Measurements from ENCODE around the gene LCNL1.

LCNL1 gene

DNA sequence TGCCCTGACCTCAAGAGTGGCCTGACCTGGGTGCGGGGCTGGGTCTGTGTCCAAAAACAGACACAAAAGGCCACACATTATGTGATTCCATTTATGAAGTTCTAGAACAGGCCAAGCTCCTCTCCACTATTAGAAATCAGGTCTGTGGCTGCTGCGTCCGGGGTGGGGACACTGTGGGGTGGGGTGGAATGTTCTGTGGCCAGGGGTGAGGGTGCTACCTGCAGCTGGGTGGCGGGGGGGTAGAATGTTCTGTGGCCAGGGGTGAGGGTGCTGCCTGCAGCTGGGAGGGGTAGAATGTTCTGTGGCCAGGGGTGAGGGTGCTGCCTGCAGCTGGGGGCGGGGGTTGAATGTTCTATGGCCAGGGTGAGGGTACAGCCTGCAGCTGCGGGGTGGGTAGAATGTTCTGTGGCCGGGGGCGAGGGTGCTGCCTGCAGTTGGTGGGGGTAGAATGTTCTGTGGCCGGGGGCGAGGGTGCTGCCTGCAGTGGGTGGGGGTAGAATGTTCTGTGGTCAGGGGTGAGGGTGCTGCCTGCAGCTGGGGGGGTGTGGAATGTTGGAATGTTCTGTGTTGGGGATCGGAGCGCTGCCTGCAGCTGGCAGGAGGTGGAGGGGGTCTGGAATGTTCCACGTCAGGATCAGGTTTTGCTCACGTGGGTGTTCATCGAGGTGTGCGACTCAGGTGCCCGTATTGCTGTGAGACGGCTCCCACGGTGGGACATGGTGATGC lies 22.4 kb upstream of the LCNL1 start:
- no peak for DNase-seq

DNA sequence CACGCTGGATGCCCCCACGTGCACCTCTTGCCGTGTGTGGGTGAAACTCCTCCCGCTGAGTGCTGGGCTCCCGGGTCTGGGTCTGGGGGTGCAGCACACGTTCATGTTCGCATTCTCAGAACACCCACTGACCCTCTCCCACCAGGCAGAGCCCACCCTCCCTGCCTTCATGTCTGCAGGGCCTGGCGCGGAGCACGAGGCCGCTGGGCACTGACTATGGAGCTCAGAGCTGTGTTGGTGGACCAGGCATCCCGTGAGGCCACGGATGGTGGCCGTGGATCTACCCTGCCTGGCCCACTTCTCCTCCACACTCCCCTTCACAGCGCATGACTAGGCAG lies 21.9 kb upstream of the LCNL1 start:
- no peak for DNase-seq

- no peak for DNase-seq
Observed at GRCh38 chr9:136961279-136962065, 21.3 kb upstream of the LCNL1 start.

DNA sequence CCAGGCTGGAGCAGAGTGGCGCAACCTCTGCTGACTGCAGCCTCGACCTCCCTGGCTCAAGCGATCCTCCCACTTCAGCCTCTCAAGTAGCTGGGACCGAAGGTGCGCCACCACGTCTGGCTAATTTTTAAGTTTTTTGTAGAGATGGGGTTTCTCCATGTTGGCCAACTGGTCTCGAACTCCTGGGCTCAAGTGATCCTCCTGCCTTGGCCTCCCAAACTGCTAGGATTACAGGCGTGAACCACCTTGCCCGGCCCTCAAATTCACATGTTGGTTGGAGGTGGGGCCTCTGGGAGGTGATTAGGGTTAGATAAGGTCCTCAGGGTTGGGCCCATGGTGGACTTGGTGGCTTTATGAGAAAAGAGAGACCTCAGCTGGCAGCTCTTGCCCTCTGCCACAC lies 20.6 kb upstream of the LCNL1 start:
- no peak for DNase-seq

DNA sequence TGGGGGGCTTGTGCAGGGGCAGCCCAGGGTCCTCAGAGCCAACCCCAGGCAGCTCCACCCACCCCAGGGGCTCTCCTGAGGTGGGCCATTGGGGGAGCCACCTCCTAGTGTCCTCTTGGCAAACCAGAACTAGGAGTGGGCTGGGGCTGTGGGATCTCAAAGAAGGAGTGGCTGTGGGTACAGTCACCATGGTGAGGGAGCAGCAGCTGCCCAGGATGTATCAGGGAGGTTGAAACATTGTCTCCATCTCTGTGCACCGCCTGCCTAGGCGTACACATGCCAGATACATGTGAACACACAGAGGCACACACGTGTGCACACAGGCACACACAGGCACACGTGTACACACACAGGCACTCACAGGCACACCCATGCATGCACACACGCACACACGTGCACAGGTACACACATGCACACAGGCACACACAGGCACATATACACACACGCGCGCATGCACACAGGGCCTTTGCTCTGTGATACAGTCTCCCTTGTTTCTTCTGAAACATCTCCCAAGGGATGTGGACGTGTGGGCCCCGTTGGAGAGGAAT lies 20.0 kb upstream of the LCNL1 start:
- no peak for DNase-seq

DNA sequence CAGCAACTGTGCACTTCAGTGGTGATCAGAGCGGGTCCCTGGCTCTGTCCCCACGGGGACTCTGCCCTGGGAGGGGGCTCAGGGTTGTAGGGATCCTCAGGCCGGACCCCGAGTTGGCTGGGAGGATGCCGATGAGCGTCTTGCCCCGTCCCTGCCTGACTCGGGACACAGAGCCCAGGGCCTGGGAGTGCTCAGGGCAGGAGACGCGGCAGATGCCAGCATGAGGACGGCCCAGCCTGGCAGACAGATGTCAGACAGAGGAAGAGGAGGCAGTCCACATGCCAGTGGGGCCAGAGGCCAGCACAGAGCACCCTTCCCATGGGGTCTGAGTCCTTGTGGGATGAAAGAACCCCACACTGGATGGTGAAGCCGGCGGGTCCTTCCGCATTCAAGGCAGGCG lies 19.5 kb upstream of the LCNL1 start:
- no peak for DNase-seq

GRCh38 chr9:136963751-136964150 lies 19.0 kb upstream of the LCNL1 start:
- DNase-seq: no peak

DNA sequence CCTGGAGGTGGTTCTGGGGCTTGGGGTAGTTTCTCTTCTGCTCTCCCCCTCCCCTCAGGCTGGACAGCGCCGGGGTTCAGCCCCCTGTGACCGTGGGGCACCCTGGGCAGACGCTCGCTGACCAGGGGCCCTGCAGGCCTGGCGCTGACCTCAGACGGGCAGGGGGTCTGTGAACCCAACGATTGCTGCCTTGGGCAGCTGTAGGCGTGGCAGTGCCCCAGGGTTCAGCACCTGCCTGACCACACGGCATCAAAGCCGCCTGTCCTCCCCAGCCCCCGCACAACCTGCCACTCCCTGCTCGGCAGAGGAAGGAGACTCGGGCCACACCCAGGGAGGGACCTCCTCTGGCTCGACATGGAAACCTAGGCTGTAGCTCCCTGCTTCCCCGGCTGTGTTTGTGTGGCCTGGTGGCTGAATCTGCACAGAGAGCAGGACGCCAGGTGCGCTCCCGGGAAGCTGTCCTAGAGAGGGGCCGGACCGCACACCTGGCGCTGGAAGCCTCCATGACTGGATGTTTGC lies 18.6 kb upstream of the LCNL1 start:
- DNase-seq: no peak

- DNase-seq: no peak
Observed at GRCh38 chr9:136964833-136965422, 17.9 kb upstream of the LCNL1 start.

GRCh38 chr9:136965771-136966484 lies 16.9 kb upstream of the LCNL1 start:
- no peak for DNase-seq

DNA sequence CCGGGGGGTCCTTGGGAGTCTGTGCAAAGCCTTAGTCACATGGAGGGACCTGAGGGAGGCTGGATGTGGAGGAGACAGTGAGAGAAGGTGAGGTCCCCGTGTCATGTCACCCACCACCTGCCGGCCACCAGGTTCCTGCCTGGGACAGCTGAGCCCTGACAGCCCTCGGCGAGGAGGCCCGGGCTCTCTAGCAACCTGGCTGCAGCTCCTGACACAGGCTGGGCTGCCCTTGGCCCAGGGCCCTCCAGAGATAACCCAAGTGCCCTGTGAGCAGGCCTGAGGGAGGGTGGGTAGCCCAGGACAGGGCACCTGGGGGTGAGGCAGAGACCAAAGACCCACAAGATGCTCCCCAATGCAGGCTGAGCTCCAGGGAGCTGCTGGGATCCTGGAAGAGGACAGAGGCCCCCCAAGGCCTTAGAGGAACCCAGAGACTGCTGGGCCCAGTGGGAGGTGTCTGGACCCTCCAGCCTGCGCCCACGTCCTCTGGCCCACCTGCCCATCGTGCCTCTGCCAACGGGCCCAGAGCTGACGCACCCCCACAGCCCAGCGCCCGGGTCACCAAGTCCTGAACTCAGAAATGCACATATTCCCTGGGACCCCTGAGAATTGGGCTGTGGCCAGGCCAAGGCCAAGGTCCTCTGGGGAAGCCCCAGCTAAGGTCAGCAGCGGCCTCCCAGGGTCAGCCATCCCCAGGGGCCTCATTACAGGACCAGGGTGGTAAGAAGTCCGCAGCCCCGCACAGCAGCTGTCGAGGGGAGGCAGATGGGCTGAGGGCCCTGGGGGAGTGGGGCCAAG lies 14.3 kb upstream of the LCNL1 start:
- DNase-seq: no peak

DNA sequence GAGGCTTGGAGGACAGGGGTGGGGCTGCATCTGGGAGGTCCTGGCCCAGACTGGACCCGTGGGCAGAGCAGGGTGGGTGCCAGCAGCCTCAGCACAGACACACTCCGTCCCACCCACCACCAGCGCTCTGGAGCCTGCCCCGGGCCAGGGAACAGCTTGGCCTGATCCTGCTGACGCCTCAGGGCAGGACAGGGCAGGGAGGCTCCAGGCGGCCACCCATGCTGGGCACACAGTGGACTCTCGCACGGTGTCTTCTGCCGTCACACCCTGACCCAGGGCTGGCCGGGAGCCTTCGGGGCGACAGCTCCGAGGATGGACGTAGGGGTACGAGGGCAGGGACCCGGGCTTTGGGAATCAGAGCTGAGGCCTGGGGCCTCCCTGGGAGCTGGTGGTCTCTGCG lies 13.6 kb upstream of the LCNL1 start:
- no peak for DNase-seq

DNA sequence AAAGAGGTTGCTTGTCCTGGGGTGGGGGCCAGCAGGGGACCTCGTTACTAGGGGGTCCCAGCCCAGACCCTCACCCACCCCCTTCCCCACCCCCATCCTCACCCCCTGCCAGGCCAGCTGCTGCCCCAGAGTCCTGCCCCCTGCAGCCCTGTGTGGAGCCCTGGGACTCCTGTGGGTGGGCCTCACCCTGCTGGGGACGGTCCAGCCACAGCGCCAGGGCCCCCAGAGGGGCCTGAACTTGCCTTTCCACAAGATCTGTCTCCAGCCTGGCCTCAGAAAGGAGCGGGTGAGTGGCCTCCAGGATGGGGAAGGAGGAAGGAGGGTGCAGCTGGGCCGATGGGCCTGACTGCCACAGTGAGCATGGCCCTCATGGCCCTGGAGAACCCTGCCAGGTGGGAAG lies 13.0 kb upstream of the LCNL1 start:
- no peak for DNase-seq

- no peak for DNase-seq
Observed at GRCh38 chr9:136970361-136970760, 12.4 kb upstream of the LCNL1 start.

GRCh38 chr9:136971746-136972145 lies 11.0 kb upstream of the LCNL1 start:
- DNase-seq: no peak

- DNase-seq: no peak
Observed at GRCh38 chr9:136972335-136972734, 10.5 kb upstream of the LCNL1 start.

GRCh38 chr9:136972743-136973142 lies 10.1 kb upstream of the LCNL1 start:
- DNase-seq: no peak

DNA sequence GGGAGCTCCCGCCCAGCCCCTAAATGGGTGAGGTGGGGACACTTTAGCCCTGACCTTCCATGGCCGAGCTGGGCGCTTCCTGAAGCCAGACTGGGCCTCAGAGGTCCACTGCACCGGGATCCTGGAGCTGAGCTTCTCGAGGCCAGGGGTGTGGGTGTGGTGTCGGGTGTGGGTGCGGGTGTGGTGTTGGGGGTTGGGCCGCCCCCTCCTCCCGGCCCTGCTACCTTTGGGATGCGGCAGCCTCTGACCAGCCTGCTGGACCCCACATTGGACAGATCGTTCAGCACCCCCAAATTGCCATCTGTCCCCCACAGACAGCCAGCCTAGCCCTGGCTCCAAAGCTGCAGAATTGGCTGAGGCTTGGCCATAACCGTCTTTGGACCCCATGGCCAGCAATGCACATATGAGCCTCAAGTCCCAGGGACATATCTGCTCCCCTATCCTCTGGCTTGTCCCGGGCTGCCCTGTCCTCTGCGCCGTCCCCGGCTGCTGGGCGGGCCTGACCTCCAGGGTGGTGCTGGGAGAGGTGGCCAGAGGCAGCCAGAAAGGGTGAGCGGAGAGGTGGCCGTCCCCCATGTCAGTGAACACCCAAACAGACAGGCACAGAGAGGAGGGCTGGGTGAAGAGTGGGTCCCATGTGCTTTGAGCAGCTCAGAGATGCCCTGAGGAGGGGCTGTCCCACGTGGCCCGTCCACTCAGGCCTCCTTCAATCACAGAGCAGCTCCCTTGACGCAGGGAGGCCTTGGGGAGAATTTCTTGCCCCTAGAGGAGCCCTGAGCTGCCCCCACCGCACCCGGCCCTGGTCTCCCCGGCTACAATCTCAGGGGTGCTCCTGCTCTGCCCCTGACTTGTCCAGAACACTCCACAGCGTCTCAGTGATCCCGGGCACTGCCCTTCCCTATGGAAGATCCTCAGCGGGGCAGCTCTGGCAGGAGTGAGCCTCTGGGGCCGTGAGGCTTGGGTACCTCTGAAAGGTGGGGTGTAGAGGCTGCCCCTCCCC lies 8.9 kb upstream of the LCNL1 start:
- no peak for DNase-seq

- DNase-seq: no peak
Observed at GRCh38 chr9:136974817-136975535, 7.8 kb upstream of the LCNL1 start.

- no peak for DNase-seq
Observed at GRCh38 chr9:136975644-136976043, 7.1 kb upstream of the LCNL1 start.

All from SHP77 treated with DMSO at 0.1 percent for 48 hours (cell line).